DOHH2 (cell line): ENCODE measurements around the gene HIPK2.

Experiments
- CTCF ChIP-seq: fragments of 200-600 bp; sonication (generic); IDR thresholded peaks from one replicate; pipeline ENCODE4 v1.5.1; 2014; ENCODE audit warnings: antibody characterized with exemption, mild to moderate bottlenecking, low read depth, low read length; ENCODE audit not compliant: poor library complexity, severe bottlenecking
- EZH2phosphoT487 ChIP-seq: fragments of 200-600 bp; sonication (generic); IDR thresholded peaks from 2 replicates; pipeline ENCODE4 v1.6.1; 2017; ENCODE audit warnings: borderline replicate concordance, mild to moderate bottlenecking, antibody characterized with exemption, low read length, moderate library complexity, mixed read lengths

- TF ChIP-seq CTCF, result no peak
- TF ChIP-seq EZH2phosphoT487, result no peak
Measured at GRCh38 chr7:139772115-139772514, 5.7 kb downstream of the HIPK2 start.
